ENCODE results near the gene CFAP92.
A peak's percentile ranks its signal among the peaks of the same experiment; 100 is the strongest.
"Not testable (repeated sequence)": the region's sequence is repeated elsewhere in the genome, so short reads cannot be mapped to it uniquely, and the experiment has no call there.

Gene CFAP92

GRCh38 chr3:128942161-128942952 is 51.5 kb downstream of the CFAP92 start:
- DNase-seq (ENCODE audit: low read depth) = no peak

- DNase-seq (ENCODE audit: low read depth) = no peak
Observed at GRCh38 chr3:128940252-128940651, 53.6 kb downstream of the CFAP92 start.

GRCh38 chr3:128936341-128936740 is 57.5 kb downstream of the CFAP92 start:
- no peak for DNase-seq (ENCODE audit: low read depth)

GRCh38 chr3:128935922-128936321 is 58.0 kb downstream of the CFAP92 start:
- no peak for DNase-seq (ENCODE audit: low read depth)

- no peak for DNase-seq (ENCODE audit: low read depth)
Observed at GRCh38 chr3:128933922-128934253, 60.0 kb downstream of the CFAP92 start.

- DNase-seq (ENCODE audit: low read depth) = no peak
Observed at GRCh38 chr3:128933213-128933921, 60.5 kb downstream of the CFAP92 start.

- DNase-seq (ENCODE audit: low read depth) = no peak
Observed at GRCh38 chr3:128932516-128933212, 61.2 kb downstream of the CFAP92 start.

- DNase-seq (ENCODE audit: low read depth) = no peak
Observed at GRCh38 chr3:128931046-128931445, 62.8 kb downstream of the CFAP92 start.

GRCh38 chr3:128929364-128929763 is 64.5 kb downstream of the CFAP92 start:
- DNase-seq (ENCODE audit: low read depth) = no peak

- not testable (repeated sequence) for DNase-seq (ENCODE audit: low read depth)
Observed at GRCh38 chr3:128923986-128924385, 69.9 kb downstream of the CFAP92 start.

- no peak for DNase-seq (ENCODE audit: low read depth)
Observed at GRCh38 chr3:128923576-128923975, 70.3 kb downstream of the CFAP92 start.

- DNase-seq (ENCODE audit: low read depth) = peak; percentile 15
Observed at GRCh38 chr3:128922804-128923459, 70.9 kb downstream of the CFAP92 start.

GRCh38 chr3:128919988-128920387 is 73.9 kb downstream of the CFAP92 start:
- no peak for DNase-seq (ENCODE audit: low read depth)

- no peak for DNase-seq (ENCODE audit: low read depth)
Observed at GRCh38 chr3:128917291-128917690, 76.6 kb downstream of the CFAP92 start.

GRCh38 chr3:128914966-128915645 is 78.8 kb downstream of the CFAP92 start:
- DNase-seq (ENCODE audit: low read depth) = no peak

- DNase-seq (ENCODE audit: low read depth) = no peak
Observed at GRCh38 chr3:128911911-128912310, 82.0 kb downstream of the CFAP92 start.

GRCh38 chr3:128910006-128910405 is 83.9 kb downstream of the CFAP92 start:
- no peak for DNase-seq (ENCODE audit: low read depth)

GRCh38 chr3:128908951-128909350 is 84.9 kb downstream of the CFAP92 start:
- DNase-seq (ENCODE audit: low read depth) = no peak

- DNase-seq (ENCODE audit: low read depth) = no peak
Observed at GRCh38 chr3:128907706-128908445, 86.0 kb downstream of the CFAP92 start.

- DNase-seq (ENCODE audit: low read depth) = no peak
Observed at GRCh38 chr3:128906804-128907525, 86.9 kb downstream of the CFAP92 start.
